Activated T-helper 1 cell treated with anti-CD3 and anti-CD28 coated beads, Interleukin-12 subunit alpha, Interleukin-12 subunit beta, Interleukin-2, Interleukin-4 antibody, amounts not matched to agents 30 ng/mL and 10 ng/mL and 1 ng/mL, durations not matched to agents 14 hours and 24 hours and 36 hours (primary cell): ENCODE results near the gene ROCK1. TPM values are rescaled to one million over a fixed set of nuclear protein-coding genes. Genes with fewer than 3 reads are reported as not detected.

Source experiments
- DNase-seq: peaks from one replicate; pipeline ENCODE4 v3.0.0; 2021; ENCODE audit warnings: low spot score
- H3K27ac Mint-ChIP-seq: one replicate; pipeline ENCODE4 v1.8.0; 2021; ENCODE audit warnings: mild to moderate bottlenecking, mixed read lengths
- H3K27me3 Mint-ChIP-seq: one replicate; pipeline ENCODE4 v1.8.0; 2022; ENCODE audit warnings: mild to moderate bottlenecking, moderate library complexity, mixed read lengths; ENCODE audit not compliant: insufficient read depth
- H3K36me3 Mint-ChIP-seq: one replicate; pipeline ENCODE4 v1.8.0; 2021; ENCODE audit warnings: low read depth, mixed read lengths
- H3K4me1 Mint-ChIP-seq: one replicate; pipeline ENCODE4 v1.8.0; 2021; ENCODE audit warnings: low read depth, mixed read lengths
- H3K4me3 Mint-ChIP-seq: one replicate; pipeline ENCODE4 v1.8.0; 2021; ENCODE audit warnings: mild to moderate bottlenecking, moderate library complexity, mixed read lengths
- H3K9me3 Mint-ChIP-seq: one replicate; pipeline ENCODE4 v1.8.0; 2021; ENCODE audit warnings: mixed read lengths
- intact Hi-C: fragments of 100-400 bp; cut with micrococcal nuclease; formaldehyde crosslinking; loops from one replicate; pipeline ENCODE4 v1.15.1; 2024
- total RNA-seq: library from RNA; stranded (reverse); gene quantifications from 2 replicates; pipeline ENCODE4 v1.2.3, GENCODE V29; 2022

ROCK1 gene
- total RNA-seq, 1 donor from 2014 or later: 58.6 TPM

DNA sequence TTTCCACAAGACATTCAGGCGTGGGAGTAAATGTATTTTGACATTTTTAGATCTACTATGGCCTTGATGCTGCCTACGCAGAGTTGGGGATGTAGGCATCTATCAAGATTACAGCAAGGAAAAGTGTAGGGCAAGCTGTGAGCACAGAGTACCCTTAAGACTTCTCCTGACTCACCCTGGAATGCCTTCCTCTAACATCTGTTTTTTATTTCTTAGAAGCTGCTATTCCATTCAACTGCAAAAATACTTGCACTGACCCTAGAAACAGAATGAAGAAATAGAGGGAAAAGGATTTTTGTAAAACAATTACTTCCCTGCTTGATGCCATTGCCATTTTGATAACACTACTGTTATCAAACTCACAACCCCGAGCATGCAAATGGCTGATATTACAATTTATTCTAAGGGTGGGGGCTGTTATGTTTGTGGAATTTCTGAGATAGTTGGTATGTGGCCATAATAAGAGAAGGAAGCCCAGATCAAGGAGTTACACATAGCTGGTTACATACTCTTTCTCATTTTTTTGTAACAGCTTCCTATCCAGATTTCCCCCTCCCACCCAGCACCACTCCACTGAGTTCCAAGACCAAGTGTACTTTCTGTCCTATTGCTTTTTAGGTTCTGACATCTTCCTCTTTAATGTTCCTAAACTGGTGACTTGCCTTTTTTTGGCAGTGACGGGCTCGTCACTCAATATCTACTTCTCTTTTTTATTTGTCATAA is 6.0 kb upstream of the ROCK1 start:
- no peaks in the 10 kb centered on the region for H3K36me3 Mint-ChIP-seq

DNA sequence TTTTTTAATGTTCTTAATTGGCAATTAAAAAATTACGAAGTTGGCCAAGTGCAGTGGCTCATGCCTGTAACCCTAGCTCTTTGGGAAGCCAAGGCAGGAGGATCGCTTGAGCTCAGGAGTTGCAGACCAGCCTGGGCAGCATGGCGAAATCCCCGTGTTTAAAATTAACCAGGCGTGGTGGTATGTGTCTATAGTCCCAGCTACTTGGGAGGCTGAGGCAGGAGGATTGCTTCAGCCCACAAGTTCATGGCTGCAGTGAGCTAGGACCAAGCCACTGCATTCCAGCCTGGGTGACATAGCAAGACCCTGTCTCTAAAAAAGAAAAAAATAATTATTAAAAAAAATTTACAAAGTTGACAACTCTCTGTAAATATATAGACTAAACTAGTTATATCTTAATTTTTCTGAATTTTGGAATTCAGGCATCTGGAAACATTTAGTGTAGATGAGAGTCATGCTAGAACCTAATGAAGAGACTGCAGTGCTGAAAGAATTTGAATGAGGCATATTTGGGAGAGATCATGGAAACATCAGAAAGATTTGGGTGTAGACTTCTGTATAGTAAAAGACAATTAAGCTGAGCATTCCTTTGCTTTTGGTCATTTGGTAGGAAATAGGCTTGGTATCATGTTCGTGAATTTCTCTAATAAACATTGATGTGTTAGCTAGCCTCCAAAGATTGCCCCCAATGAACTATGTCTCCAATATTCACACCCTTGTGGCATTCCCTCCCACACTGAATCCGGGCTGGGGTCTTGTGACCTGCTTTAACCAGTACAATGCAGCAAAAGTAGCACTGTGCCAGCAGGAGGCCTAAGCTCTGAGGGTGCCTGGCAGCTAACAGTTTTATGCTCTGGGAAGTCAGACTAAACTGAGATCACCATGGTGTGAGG is 4.2 kb upstream of the ROCK1 start:
- DNase-seq: no peak
- Mint-ChIP-seq H3K27me3 (peaks cover 24% of the 10 kb centered on the region), H3K4me3 (no peak overlapping the region), H3K36me3 (no peaks in the 10 kb centered on the region), H3K9me3 (no peaks in the 10 kb centered on the region), H3K27ac (no peak overlapping the region), H3K4me1 (peaks cover 14% of the 10 kb centered on the region)
- intact Hi-C loops: no loop called here

More for the DNA sequence above, 6.0 kb upstream of the ROCK1 start:
- intact Hi-C loops: no loop called here
- Mint-ChIP-seq H3K27ac (no peak overlapping the region), H3K4me3 (no peak overlapping the region), H3K27me3 (peaks cover 24% of the 10 kb centered on the region), H3K4me1 (peaks cover 8% of the 10 kb centered on the region), H3K9me3 (no peaks in the 10 kb centered on the region)
- DNase-seq: no peak

DNA sequence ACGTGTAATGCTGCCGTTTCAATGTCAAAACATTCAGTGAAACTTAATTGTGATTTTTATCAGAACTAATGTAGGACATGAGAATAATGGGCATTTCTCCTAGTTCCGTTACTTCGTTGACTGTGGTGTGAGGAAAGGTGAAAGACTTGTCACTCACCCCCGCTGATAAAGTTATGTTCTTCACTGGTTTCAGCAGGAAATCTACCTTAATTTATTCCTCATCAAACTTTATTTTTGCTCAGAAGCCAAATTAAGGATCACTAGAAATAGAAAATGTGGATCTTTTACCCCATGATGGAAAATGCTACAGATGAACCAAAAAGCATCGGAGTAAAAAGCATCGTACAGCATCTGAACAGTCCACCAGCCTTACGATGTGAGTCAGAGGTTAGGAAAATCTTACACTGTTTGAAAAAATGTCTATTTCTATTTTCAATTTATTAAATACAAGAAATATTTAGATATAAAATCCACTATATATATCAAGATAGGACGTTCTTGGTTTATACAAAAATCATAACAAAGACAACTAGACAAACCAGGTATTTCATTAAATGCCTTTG is 1.0 kb upstream of the ROCK1 start:
- Mint-ChIP-seq H3K9me3 (no peaks in the 10 kb centered on the region), H3K27me3 (peaks cover 8% of the 10 kb centered on the region), H3K4me1 (peaks cover 14% of the 10 kb centered on the region), H3K27ac (no peak overlapping the region), H3K4me3 (no peak overlapping the region), H3K36me3 (peaks cover 4% of the 10 kb centered on the region)
- intact Hi-C loops: loop anchor here (5.0 kb wide), 2 partner anchors 45 to 595 kb away; no protein-coding TSS in a partner anchor
- DNase-seq: no peak

DNA sequence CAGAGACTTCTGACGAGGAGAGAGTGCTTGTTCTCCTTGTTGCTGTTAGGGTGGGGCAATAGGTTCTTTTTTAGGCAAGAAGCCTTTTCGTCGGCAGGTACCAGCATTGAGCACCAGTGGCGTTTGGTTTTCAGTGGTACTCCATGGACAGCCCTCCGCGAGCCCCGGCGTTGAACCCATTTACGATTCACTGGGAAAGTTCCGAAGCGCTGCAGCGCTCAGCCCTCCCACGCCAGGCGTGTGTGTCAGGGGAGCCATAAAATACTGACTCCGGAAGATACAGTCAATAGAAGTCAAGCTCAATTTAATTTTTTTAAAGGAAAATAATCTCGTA is 494 bp upstream of the ROCK1 start:
- no peak overlapping the region for H3K4me3 Mint-ChIP-seq
- intact Hi-C loops: loop anchor here (5.0 kb wide), 2 partner anchors 45 to 595 kb away; no protein-coding TSS in a partner anchor
- DNase-seq: no peak

DNA sequence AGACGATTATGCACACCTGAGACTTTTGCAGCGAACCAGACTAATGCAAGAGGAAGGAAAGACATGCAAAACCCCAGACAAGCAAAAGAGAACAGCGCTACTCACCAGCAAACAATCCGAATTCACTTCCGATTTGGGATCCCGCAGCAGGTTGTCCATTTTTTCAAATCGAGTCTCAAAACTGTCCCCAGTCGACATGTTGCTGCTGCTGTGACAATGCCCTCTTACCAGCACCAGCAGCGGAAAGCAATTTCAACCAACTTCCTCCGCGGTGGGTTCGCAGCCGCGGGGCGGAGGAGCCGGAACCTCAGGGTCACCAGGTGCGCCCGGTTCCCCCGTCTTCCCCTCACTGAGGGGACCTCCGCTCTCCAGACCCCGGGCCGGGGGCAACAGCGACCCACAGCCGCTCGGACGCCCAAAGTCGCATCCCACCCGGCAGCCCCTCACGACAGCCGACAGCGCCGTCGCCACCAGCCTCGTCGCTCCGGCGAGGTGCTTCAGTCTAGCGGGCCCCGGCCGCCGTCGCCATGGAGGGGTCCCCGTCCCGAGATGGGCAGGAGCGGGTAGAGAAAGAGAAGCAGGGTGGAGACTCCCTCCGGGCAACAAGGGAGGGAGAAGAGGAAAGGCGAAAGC is 784 bp downstream of the ROCK1 start:
- peak; percentile 65 for DNase-seq
- Mint-ChIP-seq H3K27me3 (peaks cover 5% of the 10 kb centered on the region), H3K27ac (peak overlapping the region; percentile 97), H3K9me3 (no peaks in the 10 kb centered on the region), H3K4me3 (no peak overlapping the region), H3K36me3 (peaks cover 13% of the 10 kb centered on the region), H3K4me1 (peaks cover 7% of the 10 kb centered on the region)
- intact Hi-C loops: loop anchor here (1.0 to 5.0 kb wide), 9 partner anchors 11 to 629 kb away; partner anchors contain the start of genes ESCO1, MIB1 and SNRPD1

More for the DNA sequence above, 494 bp upstream of the ROCK1 start:
- peaks cover 9% of the 10 kb centered on the region for H3K36me3 Mint-ChIP-seq
- H3K27me3 Mint-ChIP-seq: peaks cover 8% of the 10 kb centered on the region
- no peaks in the 10 kb centered on the region for H3K9me3 Mint-ChIP-seq
- peak overlapping the region; percentile 83 for H3K27ac Mint-ChIP-seq
- peaks cover 8% of the 10 kb centered on the region for H3K4me1 Mint-ChIP-seq

DNA sequence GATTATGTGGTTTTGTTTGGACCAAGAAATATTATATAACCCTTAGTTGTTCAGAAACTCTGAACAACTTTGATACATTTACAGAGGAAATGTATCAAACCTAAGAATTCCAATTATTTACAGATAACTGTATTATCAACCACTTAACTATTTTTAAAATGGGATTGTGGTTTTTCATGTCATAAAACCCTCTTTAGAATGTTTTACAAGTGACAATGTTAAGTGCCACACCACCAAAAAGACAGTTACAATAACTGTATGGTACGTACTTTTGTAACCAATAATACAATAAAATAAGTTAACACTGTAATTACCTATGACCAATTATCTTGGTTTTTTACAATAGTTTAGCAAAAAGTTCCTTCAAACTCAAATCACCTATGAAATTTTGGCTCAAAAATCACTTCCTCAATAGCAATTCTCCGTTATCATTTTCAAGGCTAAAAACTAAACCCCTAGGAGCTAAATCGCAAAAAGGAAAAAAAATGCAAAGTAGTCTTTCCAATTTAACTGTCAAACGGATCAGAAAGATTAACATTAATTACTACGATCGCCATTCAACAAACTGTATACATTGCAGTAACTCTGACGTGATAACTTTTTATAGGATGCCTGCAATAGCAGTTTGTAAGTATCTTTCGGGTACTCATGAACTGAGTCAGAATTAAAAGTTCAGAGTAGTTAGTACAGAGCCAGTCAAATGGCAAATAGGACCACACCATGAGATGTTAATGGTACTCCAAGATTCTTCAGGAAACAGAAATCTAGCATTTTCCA is 1.5 kb downstream of the ROCK1 start:
- Mint-ChIP-seq H3K4me1 (peaks cover 7% of the 10 kb centered on the region), H3K36me3 (peaks cover 15% of the 10 kb centered on the region), H3K27me3 (peaks cover 5% of the 10 kb centered on the region), H3K4me3 (no peak overlapping the region), H3K27ac (peak overlapping the region; percentile 97), H3K9me3 (no peaks in the 10 kb centered on the region)
- DNase-seq: no peak
- intact Hi-C loops: loop anchor here (1.0 to 5.0 kb wide), 7 partner anchors 10 to 597 kb away; partner anchors contain the start of gene SNRPD1

DNA sequence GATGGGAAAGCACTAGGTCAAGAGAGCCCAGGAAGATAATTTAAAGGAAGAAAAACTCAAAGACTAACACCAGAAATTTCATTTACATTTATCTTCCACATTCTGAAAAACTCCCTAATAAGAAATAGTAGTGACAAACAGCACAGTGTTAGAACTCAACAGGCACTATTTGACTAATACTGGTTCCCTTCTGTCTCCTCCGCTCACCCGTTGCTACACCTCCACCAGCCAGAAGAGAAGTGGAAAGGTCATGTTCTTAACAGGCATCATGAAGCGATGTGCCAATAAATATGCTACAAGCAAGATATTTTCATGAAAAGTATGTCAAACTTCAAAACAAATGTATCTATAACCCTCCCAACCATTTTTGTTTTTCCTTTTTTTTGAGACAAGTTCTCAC is 5.7 kb downstream of the ROCK1 start:
- Mint-ChIP-seq H3K9me3 (no peaks in the 10 kb centered on the region), H3K27me3 (no peaks in the 10 kb centered on the region), H3K4me3 (no peak overlapping the region), H3K36me3 (peaks cover 16% of the 10 kb centered on the region), H3K27ac (no peak overlapping the region), H3K4me1 (peaks cover 6% of the 10 kb centered on the region)
- intact Hi-C loops: no loop called here
- no peak for DNase-seq

DNA sequence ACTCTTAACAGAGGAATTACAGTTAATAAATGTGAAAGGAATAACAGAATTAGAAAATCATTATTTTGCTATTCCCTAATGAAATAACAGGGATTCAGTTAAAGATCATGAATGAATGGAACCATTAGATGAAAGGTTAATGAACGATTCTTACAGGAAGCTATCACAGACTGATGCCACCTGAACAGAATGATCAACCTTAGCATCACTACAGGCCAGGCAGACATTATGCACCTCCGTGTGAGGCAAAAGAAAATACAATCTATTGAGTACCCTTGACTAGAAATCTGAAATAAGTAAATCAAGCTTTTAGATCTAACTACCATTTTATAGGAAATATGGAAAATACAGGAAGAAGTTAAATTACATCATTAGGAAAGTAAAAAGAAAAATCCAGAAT is 10.4 kb downstream of the ROCK1 start:
- Mint-ChIP-seq H3K27me3 (no peaks in the 10 kb centered on the region), H3K4me1 (peaks cover 27% of the 10 kb centered on the region), H3K4me3 (no peak overlapping the region), H3K9me3 (no peaks in the 10 kb centered on the region), H3K27ac (no peak overlapping the region), H3K36me3 (peaks cover 10% of the 10 kb centered on the region)
- DNase-seq: no peak
- intact Hi-C loops: no loop called here

DNA sequence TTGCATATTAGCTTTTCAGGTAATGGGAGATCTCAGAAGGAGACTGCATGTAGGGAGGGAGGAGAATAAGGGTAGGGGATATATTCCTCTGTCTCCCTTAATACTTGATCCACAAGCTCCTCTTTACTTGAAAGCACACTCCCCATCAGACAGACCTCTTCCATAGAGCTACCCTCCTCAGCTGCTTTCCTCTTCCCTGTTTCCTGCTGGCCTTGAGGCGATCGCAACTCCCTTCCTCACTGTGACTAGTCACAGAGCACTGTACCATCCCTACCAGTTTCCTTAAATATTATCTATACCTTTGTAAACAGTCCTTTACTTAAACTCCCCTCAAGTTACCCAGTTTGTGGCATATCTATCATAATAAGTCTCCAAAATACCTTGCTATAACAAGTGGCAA is 10.9 kb downstream of the ROCK1 start:
- H3K9me3 Mint-ChIP-seq: no peaks in the 10 kb centered on the region
- intact Hi-C loops: loop anchor here (1.0 kb wide), 1 partner anchor 10 kb away; no protein-coding TSS in a partner anchor
- peaks cover 7% of the 10 kb centered on the region for H3K36me3 Mint-ChIP-seq
- peaks cover 27% of the 10 kb centered on the region for H3K4me1 Mint-ChIP-seq
- H3K27me3 Mint-ChIP-seq: no peaks in the 10 kb centered on the region
- no peak overlapping the region for H3K27ac Mint-ChIP-seq
- DNase-seq: no peak
- H3K4me3 Mint-ChIP-seq: no peak overlapping the region

DNA sequence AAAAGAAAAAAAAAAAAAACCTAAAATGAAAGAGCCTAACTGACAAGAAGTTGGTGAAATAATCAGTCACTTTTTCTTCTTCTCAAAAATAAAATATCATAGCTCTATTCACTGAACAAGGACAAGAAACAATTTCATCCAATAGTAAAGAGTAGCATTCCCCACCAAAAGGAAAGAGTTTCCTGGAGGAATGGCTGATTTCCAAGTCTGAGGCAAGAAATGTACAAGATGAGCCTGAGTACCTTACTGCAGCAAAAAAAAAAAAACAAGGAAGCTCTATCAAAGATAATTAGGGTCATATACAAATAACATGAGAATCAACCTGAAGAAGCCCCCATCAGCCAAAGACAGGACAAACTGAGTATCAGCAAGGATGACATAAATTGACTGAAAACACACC is 11.5 kb downstream of the ROCK1 start:
- Mint-ChIP-seq H3K27ac (no peak overlapping the region), H3K27me3 (no peaks in the 10 kb centered on the region), H3K36me3 (peaks cover 9% of the 10 kb centered on the region), H3K9me3 (peaks cover 4% of the 10 kb centered on the region), H3K4me1 (peaks cover 31% of the 10 kb centered on the region), H3K4me3 (no peak overlapping the region)
- no peak for DNase-seq
- intact Hi-C loops: loop anchor here (1.0 kb wide), 1 partner anchor 10 kb away; no protein-coding TSS in a partner anchor

DNA sequence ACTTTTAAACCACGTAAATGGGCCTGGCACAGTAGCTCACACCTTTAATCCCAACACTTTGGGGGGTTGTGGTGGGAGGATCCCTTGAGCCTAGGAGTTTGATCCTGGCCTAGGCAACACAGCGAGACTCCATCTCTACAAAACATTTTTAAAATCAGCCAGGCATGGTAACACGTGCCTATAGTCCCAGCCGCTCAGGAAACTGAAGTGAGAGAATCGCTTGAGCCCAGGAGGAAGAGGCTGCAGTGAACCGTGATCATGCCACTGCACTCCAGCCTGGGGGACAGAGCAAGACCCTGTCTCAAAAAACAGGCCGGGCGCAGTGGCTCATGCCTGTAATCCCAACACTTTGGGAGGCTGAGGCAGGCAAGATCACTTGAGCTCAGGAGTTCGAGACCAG is 12.2 kb downstream of the ROCK1 start:
- Mint-ChIP-seq H3K36me3 (peaks cover 11% of the 10 kb centered on the region), H3K27ac (no peak overlapping the region), H3K27me3 (no peaks in the 10 kb centered on the region), H3K9me3 (peaks cover 6% of the 10 kb centered on the region), H3K4me3 (no peak overlapping the region), H3K4me1 (peaks cover 31% of the 10 kb centered on the region)
- intact Hi-C loops: no loop called here
- no peak for DNase-seq

DNA sequence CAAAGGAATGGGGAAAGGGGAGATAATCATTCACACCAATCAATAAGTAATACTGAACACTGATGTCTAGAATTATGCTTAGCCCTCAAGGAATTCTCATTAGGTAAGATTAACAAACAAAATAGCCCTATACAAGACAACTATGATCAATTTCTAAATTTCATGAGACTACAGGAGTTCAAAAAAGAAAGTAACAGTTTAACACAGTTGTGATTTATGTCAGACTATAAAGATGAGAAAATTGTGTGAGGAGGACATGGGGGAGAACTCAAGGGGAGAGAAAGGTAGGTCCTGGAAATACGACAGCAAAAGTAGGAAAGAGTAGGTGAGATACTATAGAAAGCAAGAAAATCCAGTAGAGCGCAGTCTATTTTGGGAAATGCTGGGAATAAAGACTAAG is 14.9 kb downstream of the ROCK1 start:
- Mint-ChIP-seq H3K4me3 (no peak overlapping the region), H3K9me3 (peaks cover 6% of the 10 kb centered on the region), H3K27ac (no peak overlapping the region), H3K4me1 (peaks cover 35% of the 10 kb centered on the region), H3K36me3 (peaks cover 16% of the 10 kb centered on the region), H3K27me3 (no peaks in the 10 kb centered on the region)
- DNase-seq: no peak
- intact Hi-C loops: no loop called here
